Measurements from ENCODE around the gene CFAP45. TPM values are rescaled to one million over a fixed set of nuclear protein-coding genes. Genes with fewer than 3 reads are reported as not detected.
"Not testable (repeated sequence)": the region's sequence is repeated elsewhere in the genome, so short reads cannot be mapped to it uniquely, and the experiment has no call there.

CFAP45 gene
- total RNA-seq, 1 donor from 2014 or later = 1.6 TPM

GRCh38 chr1:159904036-159904435 lies 4.1 kb upstream of the CFAP45 start:
- not testable (repeated sequence) for DNase-seq (ENCODE audit: low spot score)

- no peak for DNase-seq (ENCODE audit: low spot score)
These were observed 2.6 kb upstream of the CFAP45 start for GRCh38 chr1:159902541-159902940.

- no peak for DNase-seq (ENCODE audit: low spot score)
These were observed 893 bp upstream of the CFAP45 start for GRCh38 chr1:159900755-159901360.

- DNase-seq (ENCODE audit: low spot score) = not testable (repeated sequence)
These were observed 331 bp downstream of the CFAP45 start for GRCh38 chr1:159899634-159900033.

GRCh38 chr1:159898527-159898926 lies 1.4 kb downstream of the CFAP45 start:
- no peak for DNase-seq (ENCODE audit: low spot score)

- DNase-seq (ENCODE audit: low spot score) = no peak
These were observed 2.0 kb downstream of the CFAP45 start for GRCh38 chr1:159897962-159898361.

GRCh38 chr1:159896546-159896930 lies 3.4 kb downstream of the CFAP45 start:
- DNase-seq (ENCODE audit: low spot score) = no peak

- DNase-seq (ENCODE audit: low spot score) = no peak
These were observed 4.0 kb downstream of the CFAP45 start for GRCh38 chr1:159895836-159896545.

GRCh38 chr1:159895286-159895685 lies 4.7 kb downstream of the CFAP45 start:
- DNase-seq (ENCODE audit: low spot score) = no peak

- no peak for DNase-seq (ENCODE audit: low spot score)
These were observed 7.0 kb downstream of the CFAP45 start for GRCh38 chr1:159892944-159893343.

GRCh38 chr1:159891275-159892157 lies 8.4 kb downstream of the CFAP45 start:
- peak; percentile 86 for DNase-seq (ENCODE audit: low spot score)

GRCh38 chr1:159890390-159890789 lies 9.6 kb downstream of the CFAP45 start:
- DNase-seq (ENCODE audit: low spot score) = no peak

GRCh38 chr1:159889821-159890252 lies 10.1 kb downstream of the CFAP45 start:
- DNase-seq (ENCODE audit: low spot score) = no peak

GRCh38 chr1:159889202-159889601 lies 10.8 kb downstream of the CFAP45 start:
- DNase-seq (ENCODE audit: low spot score) = no peak

GRCh38 chr1:159884296-159884695 lies 15.7 kb downstream of the CFAP45 start:
- no peak for DNase-seq (ENCODE audit: low spot score)

GRCh38 chr1:159883134-159883533 lies 16.8 kb downstream of the CFAP45 start:
- DNase-seq (ENCODE audit: low spot score) = no peak

- DNase-seq (ENCODE audit: low spot score) = no peak
These were observed 17.5 kb downstream of the CFAP45 start for GRCh38 chr1:159882527-159882862.

GRCh38 chr1:159881622-159882526 lies 18.1 kb downstream of the CFAP45 start:
- DNase-seq (ENCODE audit: low spot score) = peak; percentile 94

GRCh38 chr1:159880430-159880829 lies 19.5 kb downstream of the CFAP45 start:
- DNase-seq (ENCODE audit: low spot score) = no peak

GRCh38 chr1:159879977-159880376 lies 20.0 kb downstream of the CFAP45 start:
- no peak for DNase-seq (ENCODE audit: low spot score)

GRCh38 chr1:159879136-159879535 lies 20.8 kb downstream of the CFAP45 start:
- DNase-seq (ENCODE audit: low spot score) = no peak

Measured in ureter (tissue), 1 donor.